K562 (cell line): ENCODE measurements around the gene HMG20B. TPM values are rescaled to one million over a fixed set of nuclear protein-coding genes. Genes with fewer than 3 reads are reported as not detected.

Experiments
- ARID1B ChIP-seq: fragments of 450-650 bp; IDR thresholded peaks from 2 replicates; pipeline ENCODE4 v1.6.1; 2016; ENCODE audit warnings: antibody characterized with exemption, mild to moderate bottlenecking, inconsistent platforms
- BCOR ChIP-seq: fragments of 450-650 bp; IDR thresholded peaks from 2 replicates; pipeline ENCODE4 v1.6.1; 2016
- BRF2 ChIP-seq: IDR thresholded peaks from 3 replicates; pipeline ENCODE4 v1.6.1; 2011; ENCODE audit warnings: borderline replicate concordance, mild to moderate bottlenecking; ENCODE audit not compliant: insufficient read length, insufficient read depth
- CBX1 ChIP-seq: sonication (generic); IDR thresholded peaks from 2 replicates; pipeline ENCODE4 v1.6.1; 2016; ENCODE audit warnings: antibody characterized with exemption, low read depth, mild to moderate bottlenecking
- FOSL1 ChIP-seq: fragments of 200-800 bp; sonication (Bioruptor generic); conservative IDR thresholded peaks from 2 replicates; pipeline ENCODE4 v1.6.1; 2016; ENCODE audit warnings: missing genetic modification characterization, missing compliant biosample characterization
- HMG20A ChIP-seq: fragments of 450-650 bp; formaldehyde crosslinking; conservative IDR thresholded peaks from 2 replicates; pipeline ENCODE4 v1.4.0; 2020; ENCODE audit warnings: mild to moderate bottlenecking, mixed read lengths
- MBD2 ChIP-seq: sonication (generic); IDR thresholded peaks from 2 replicates; pipeline ENCODE4 v1.6.1; 2016; ENCODE audit warnings: low read depth, borderline replicate concordance
- MCM5 ChIP-seq: fragments of 450-650 bp; IDR thresholded peaks from 2 replicates; pipeline ENCODE4 v1.6.1; 2016; ENCODE audit warnings: low read depth
- PKNOX1 ChIP-seq: fragments of 450-650 bp; IDR thresholded peaks from 2 replicates; pipeline ENCODE4 v1.6.1; 2016
- RBM39 ChIP-seq: fragments of 200-400 bp; formaldehyde crosslinking; optimal IDR thresholded peaks from 2 replicates; pipeline ENCODE3; 2018; ENCODE audit warnings: low read depth, low read length
- SAFB ChIP-seq: fragments of 200-400 bp; formaldehyde crosslinking; IDR thresholded peaks from 2 replicates; pipeline ENCODE4 v1.6.1; 2017; ENCODE audit warnings: low read depth, low read length, borderline replicate concordance
- SMARCA5 ChIP-seq: fragments of 450-650 bp; IDR thresholded peaks from 2 replicates; pipeline ENCODE4 v1.6.1; 2016
- SRF ChIP-seq, 2 experiments: fragments of 250-450, 450-650 bp in 1 of 2; sonication (Bioruptor Pico) in 1 of 2; sonication (generic) in 1 of 2; formaldehyde crosslinking; IDR thresholded peaks; 2 replicates each; pipeline versions ENCODE4 v1.5.0 to v1.5.1; 2020 to 2022; ENCODE audit warnings: mild to moderate bottlenecking in 1 of 2, missing genetic modification reagents in 1 of 2
- STAT5A ChIP-seq: IDR thresholded peaks from 2 replicates; pipeline ENCODE4 v1.6.1; 2012; ENCODE audit warnings: low read length, inconsistent platforms, borderline replicate concordance
- TBP ChIP-seq: optimal IDR thresholded peaks from 2 replicates; pipeline ENCODE3; 2011; ENCODE audit warnings: low read depth, low read length, improper control_type of control experiment
- TEAD2 ChIP-seq: fragments of 450-650 bp; IDR thresholded peaks from 2 replicates; pipeline ENCODE4 v1.6.1; 2016; ENCODE audit warnings: missing genetic modification characterization, control low read depth, missing compliant biosample characterization
- ZBTB7A ChIP-seq: IDR thresholded peaks from 2 replicates; pipeline ENCODE4 v1.6.1; 2011; ENCODE audit warnings: low read depth, mild to moderate bottlenecking, low read length, moderate library complexity, borderline replicate concordance; ENCODE audit not compliant: control insufficient read depth
- ZNF165 ChIP-seq: fragments of 250-450 bp; sonication (Bioruptor Pico); IDR thresholded peaks from 2 replicates; pipeline ENCODE4 v1.4.0; 2020; ENCODE audit warnings: borderline replicate concordance
- ZNF592 ChIP-seq: fragments of 450-650 bp; IDR thresholded peaks from 2 replicates; pipeline ENCODE4 v1.6.1; 2017; ENCODE audit warnings: antibody characterized with exemption, mild to moderate bottlenecking
- ZNF639 ChIP-seq, 2 experiments: fragments of 200-800 bp in 1 of 2; sonication (Bioruptor generic) in 1 of 2; sonication (generic) in 1 of 2; formaldehyde crosslinking in 1 of 2; IDR thresholded peaks in 1 of 2; conservative IDR thresholded peaks in 1 of 2; 2 replicates each; pipeline versions ENCODE4 v1.5.0 to v1.6.1; 2016 to 2020; ENCODE audit warnings: missing compliant biosample characterization in 1 of 2, missing genetic modification characterization in 1 of 2, missing genetic modification reagents in 1 of 2
- ZNF766 ChIP-seq: fragments of 200-800 bp; sonication (Bioruptor generic); conservative IDR thresholded peaks from 2 replicates; pipeline ENCODE4 v1.6.1; 2016; ENCODE audit warnings: missing genetic modification characterization, missing compliant biosample characterization
- polyA plus RNA-seq, 8 experiments: library from polyadenylated mRNA; depleted of rRNA in 4 of 8; stranded (reverse) in 5 of 8; unstranded in 3 of 8; fragments of >200 nt; fragmentation: Nextera tagmentation in 2 of 8; fragmentation: Illumina TruSeq in 1 of 8; extraction: Ambion mirVana in 2 of 8; extraction: Trizol in 1 of 8; gene quantifications; 2 replicates each; pipeline versions ENCODE4 v1.2.1 to v1.2.3, GENCODE V29; 2011 to 2014; ENCODE audit warnings: inconsistent platforms in 1 of 8, missing spikeins in 1 of 8
- total RNA-seq, 7 experiments: library from RNA; depleted of rRNA in 6 of 7; stranded (reverse); fragments of >200 nt in 6 of 7; fragmentation: Illumina TruSeq in 2 of 7; extraction: Trizol in 2 of 7; gene quantifications; 2 replicates each; pipeline versions ENCODE4 v1.2.1 to v1.2.3, GENCODE V29; 2011 to 2021; ENCODE audit warnings: low replicate concordance in 1 of 7

The HMG20B gene
- total and polyA plus RNA-seq, 9 of the 15 experiments (the other 6 are each of a cell fraction or from before 2014, with no cell fraction given) = 0.35 to 172 (median 38.6) TPM

GRCh38 chr19:3580156-3580934 lies 7.6 kb downstream of the HMG20B start (continued):
- TF ChIP-seq BRF2 (no peak), HMG20A (CRISPR knock-in tag) (no peak), FOSL1 (peak; percentile 97), SAFB (no peak), ZNF766 (CRISPR knock-in tag) (no peak), ZNF165 (CRISPR knock-in tag) (no peak), ZNF639 (CRISPR knock-in tag; conservative IDR thresholded peaks at IDR 0.05 in 1 of 2, IDR thresholded peaks at IDR 0.05 in 1 of 2) (peak in 1 of 2 experiments; percentile 9; a peak in 1 of 4 replicates), SMARCA5 (no peak), RBM39 (no peak), ZNF592 (0 out of 2 replicates have a peak, but pooled peaks have one; percentile 46), TBP (no peak), MCM5 (no peak), SRF (CRISPR knock-in tag; IDR thresholded peaks at IDR 0.05) (peak in 1 of 2 experiments; percentile 66; a peak in 1 of 4 replicates), ZBTB7A (no peak), BCOR (no peak), MBD2 (no peak), TEAD2 (tag) (no peak), PKNOX1 (peak; percentile 50), CBX1 (no peak), ARID1B (peak; percentile 83), STAT5A (no peak)
